GM18951 (cell line): ENCODE measurements around the gene RBFOX1.

Experiments
- POLR2A ChIP-seq: IDR thresholded peaks from 4 replicates; pipeline ENCODE4 v1.6.1; 2011; ENCODE audit warnings: mild to moderate bottlenecking; ENCODE audit not compliant: insufficient read length, insufficient read depth; ENCODE audit errors: extremely low read depth
- in situ Hi-C: fragments of 300-500 bp; cut with MboI; formaldehyde crosslinking; loops from one replicate; pipeline ENCODE4 v1.12.0; 2022; ENCODE audit warnings: low sequenced_read_pairs, mixed read lengths, inconsistent platforms; ENCODE audit not compliant: unreplicated experiment

RBFOX1 gene

GRCh38 chr16:7688811-7689210 lies 356.2 kb downstream of the RBFOX1 start:
- no peak for TF ChIP-seq POLR2A
- in situ Hi-C loops: no loop called here

- TF ChIP-seq POLR2A: no peak
- in situ Hi-C loops: no loop called here
Observed at GRCh38 chr16:7689234-7689633, 356.6 kb downstream of the RBFOX1 start.

- in situ Hi-C loops: no loop called here
- no peak for TF ChIP-seq POLR2A
Observed at GRCh38 chr16:7691533-7691932, 358.9 kb downstream of the RBFOX1 start.

- in situ Hi-C loops: no loop called here
- no peak for TF ChIP-seq POLR2A
Observed at GRCh38 chr16:7703672-7704071, 371.0 kb downstream of the RBFOX1 start.

GRCh38 chr16:7705885-7706284 lies 373.2 kb downstream of the RBFOX1 start:
- in situ Hi-C loops: no loop called here
- TF ChIP-seq POLR2A: no peak

- in situ Hi-C loops: no loop called here
- no peak for TF ChIP-seq POLR2A
Observed at GRCh38 chr16:7709186-7709585, 376.5 kb downstream of the RBFOX1 start.

GRCh38 chr16:7713244-7713643 lies 380.6 kb downstream of the RBFOX1 start:
- in situ Hi-C loops: no loop called here
- no peak for TF ChIP-seq POLR2A

GRCh38 chr16:7714775-7715174 lies 382.1 kb downstream of the RBFOX1 start:
- no peak for TF ChIP-seq POLR2A
- in situ Hi-C loops: no loop called here

- in situ Hi-C loops: no loop called here
- no peak for TF ChIP-seq POLR2A
Observed at GRCh38 chr16:7716660-7717550, 384.3 kb downstream of the RBFOX1 start.

GRCh38 chr16:7722761-7723160 lies 390.1 kb downstream of the RBFOX1 start:
- in situ Hi-C loops: no loop called here
- no peak for TF ChIP-seq POLR2A

- TF ChIP-seq POLR2A: no peak
Observed at GRCh38 chr16:7731141-7731540, 398.5 kb downstream of the RBFOX1 start.

GRCh38 chr16:7736138-7736665 lies 403.6 kb downstream of the RBFOX1 start:
- in situ Hi-C loops: no loop called here
- no peak for TF ChIP-seq POLR2A

More at GRCh38 chr16:7731141-7731540, 398.5 kb downstream of the RBFOX1 start:
- in situ Hi-C loops: no loop called here

- no peak for TF ChIP-seq POLR2A
- in situ Hi-C loops: no loop called here
Observed at GRCh38 chr16:7742626-7743025, 410.0 kb downstream of the RBFOX1 start.
